Fibroblast of villous mesenchyme (primary cell): ENCODE results near the gene NELFCD. TPM values are rescaled to one million over a fixed set of nuclear protein-coding genes. Genes with fewer than 3 reads are reported as not detected.
A peak's percentile ranks its signal among the peaks of the same experiment; 100 is the strongest.

Source experiments
- DNase-seq: peaks from one replicate; pipeline ENCODE4 v3.0.0-alpha.2; 2010; ENCODE audit warnings: low read depth
- H3K4me3 ChIP-seq: 2 replicates; pipeline ENCODE4 v1.5.1; 2011; ENCODE audit warnings: low read depth, mild to moderate bottlenecking, low read length
- total RNA-seq: library from RNA; depleted of rRNA; stranded (reverse); fragments of >200 nt; gene quantifications from 2 replicates; pipeline ENCODE4 v1.2.3, GENCODE V29; 2012
- TF ChIP-seq, protein P1 (sequence below): IDR thresholded peaks from 2 replicates; pipeline ENCODE4 v1.5.1; 2012; ENCODE audit warnings: low read depth, mild to moderate bottlenecking, low read length; ENCODE audit not compliant: insufficient read depth

NELFCD gene
- total RNA-seq, 1 donor: 38.9 TPM

GRCh38 chr20:59026904-59027740, 46.1 kb downstream of the NELFCD start:
- DNase-seq: no peak
- H3K4me3 ChIP-seq: no peak overlapping the region
- TF ChIP-seq, protein P1, sequence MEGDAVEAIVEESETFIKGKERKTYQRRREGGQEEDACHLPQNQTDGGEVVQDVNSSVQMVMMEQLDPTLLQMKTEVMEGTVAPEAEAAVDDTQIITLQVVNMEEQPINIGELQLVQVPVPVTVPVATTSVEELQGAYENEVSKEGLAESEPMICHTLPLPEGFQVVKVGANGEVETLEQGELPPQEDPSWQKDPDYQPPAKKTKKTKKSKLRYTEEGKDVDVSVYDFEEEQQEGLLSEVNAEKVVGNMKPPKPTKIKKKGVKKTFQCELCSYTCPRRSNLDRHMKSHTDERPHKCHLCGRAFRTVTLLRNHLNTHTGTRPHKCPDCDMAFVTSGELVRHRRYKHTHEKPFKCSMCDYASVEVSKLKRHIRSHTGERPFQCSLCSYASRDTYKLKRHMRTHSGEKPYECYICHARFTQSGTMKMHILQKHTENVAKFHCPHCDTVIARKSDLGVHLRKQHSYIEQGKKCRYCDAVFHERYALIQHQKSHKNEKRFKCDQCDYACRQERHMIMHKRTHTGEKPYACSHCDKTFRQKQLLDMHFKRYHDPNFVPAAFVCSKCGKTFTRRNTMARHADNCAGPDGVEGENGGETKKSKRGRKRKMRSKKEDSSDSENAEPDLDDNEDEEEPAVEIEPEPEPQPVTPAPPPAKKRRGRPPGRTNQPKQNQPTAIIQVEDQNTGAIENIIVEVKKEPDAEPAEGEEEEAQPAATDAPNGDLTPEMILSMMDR: no peak

DNA sequence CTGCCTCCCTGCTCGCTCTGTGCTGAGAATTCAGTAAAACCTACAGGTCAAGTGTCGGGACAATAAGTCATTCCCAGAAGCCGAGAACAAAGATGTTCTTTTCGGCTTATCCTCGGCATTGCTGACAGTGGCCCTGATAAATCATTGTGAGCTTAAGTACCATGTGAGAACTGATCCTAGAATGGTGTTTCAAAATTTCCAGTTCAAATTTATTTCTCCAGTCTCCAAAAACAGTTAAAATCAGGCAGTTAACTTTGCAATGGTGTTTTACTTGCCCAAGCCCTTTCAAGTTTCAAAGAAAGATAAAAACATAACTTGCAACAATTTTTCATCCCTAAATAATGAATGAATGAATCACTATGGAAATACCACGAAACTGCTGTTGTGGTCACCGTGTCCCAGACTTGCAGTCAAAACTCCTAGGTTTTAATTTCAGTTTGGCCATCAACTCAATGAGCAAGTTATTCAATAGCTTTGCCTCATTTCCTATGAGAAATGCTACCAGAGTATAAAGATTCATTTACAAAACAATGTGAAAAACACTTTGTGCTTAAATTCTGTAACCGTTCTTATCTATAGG, 46.8 kb downstream of the NELFCD start:
- TF ChIP-seq, protein P1: no peak
- no peak overlapping the region for H3K4me3 ChIP-seq
- DNase-seq: peak; percentile 47

- peak overlapping the region; percentile 45 for H3K4me3 ChIP-seq
- TF ChIP-seq, protein P1: no peak
- peak; percentile 16 for DNase-seq
These were observed 47.8 kb downstream of the NELFCD start for GRCh38 chr20:59028812-59029211.

DNA sequence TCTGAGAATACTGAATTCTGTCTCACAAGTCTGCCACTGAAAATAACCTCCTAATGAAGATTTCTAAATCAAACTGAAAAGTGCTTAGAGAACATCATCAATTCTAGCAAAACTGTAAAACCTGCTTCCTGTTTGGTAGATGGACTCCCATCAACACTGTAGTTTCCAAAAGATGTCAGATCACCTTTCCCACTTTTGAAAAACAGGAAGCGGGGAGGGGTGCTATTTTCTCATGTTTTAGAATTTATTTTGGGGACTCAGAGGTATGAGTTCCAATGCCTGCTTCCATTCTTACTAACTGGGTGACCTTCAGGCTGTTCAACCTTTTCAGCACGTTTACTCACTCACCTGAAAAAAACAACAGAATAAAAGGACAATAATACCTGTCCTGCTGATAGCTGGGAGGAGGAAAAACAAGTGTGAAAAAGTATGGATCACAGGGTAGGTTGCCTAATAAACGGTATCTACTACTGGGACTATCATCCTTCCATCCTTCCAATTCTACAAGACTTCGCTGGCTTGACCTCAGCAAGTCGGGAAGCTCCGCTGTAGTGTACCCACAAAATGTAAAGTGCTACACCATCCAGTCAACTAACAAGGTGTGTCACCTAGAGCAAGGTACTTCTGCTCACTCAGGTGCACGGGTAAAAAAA, 50.0 kb downstream of the NELFCD start:
- H3K4me3 ChIP-seq: peak overlapping the region; percentile 82
- TF ChIP-seq, protein P1: no peak
- DNase-seq: no peak

DNA sequence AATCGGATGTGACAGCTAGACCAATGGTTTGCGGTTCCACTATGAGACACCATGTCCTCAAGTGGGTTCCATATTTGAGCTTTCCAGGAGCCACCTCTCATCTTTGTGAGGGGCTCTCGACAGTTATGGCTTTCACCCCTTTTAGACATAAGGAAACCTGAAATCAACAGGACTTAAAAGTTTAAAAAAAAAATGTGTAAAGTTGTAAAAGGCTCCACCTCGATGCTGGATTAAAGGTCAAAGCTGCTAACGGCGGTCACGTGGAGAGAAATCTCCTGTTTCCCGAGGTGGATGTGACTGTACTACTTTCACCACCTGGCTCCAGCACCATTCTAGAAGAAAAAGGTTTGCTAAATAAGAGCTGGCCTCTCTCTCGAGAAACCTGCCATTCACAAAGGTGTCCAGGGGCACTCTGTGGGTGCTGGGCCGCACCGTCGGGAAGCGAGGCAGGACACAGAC, 50.5 kb downstream of the NELFCD start:
- peak overlapping the region; percentile 82 for H3K4me3 ChIP-seq
- peak; percentile 11 for DNase-seq
- TF ChIP-seq, protein P1: no peak

DNA sequence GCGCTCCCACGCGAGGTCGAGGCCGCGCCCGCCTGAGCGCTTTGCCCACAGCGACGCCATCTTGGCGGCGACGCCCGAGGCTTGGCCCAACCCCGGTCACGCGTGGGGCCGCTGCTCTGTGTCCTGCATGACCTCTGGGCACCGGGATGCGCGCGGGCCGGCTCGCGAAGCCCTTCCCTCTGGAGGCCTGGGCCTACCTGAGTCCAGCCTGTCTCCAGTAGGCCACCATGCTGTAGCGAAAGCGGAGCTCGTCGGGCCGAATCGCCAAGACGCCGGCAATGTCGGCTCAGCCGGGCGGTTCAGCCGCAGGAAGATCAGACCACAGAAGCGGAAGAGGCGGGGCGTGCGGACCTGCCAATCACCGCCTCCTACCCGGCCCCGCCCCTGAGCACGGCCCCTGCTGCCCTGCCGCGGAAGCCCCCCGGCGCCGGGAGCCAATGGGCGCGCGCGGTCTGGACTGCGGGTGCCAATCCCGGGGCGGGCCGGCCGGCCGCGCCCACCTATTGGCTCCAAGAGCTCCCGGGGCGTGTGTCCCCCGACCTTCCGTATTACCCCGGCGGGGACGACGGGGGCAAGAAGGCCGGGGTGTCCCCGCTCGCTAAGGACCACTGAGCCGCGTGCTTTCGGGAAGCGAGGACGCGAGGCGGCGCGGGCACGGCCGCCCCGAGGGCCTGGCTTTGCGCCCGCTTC, 51.1 kb downstream of the NELFCD start, which contains the start of gene ATP5F1E:
Gene ATP5F1E, minus strand, starts transcription at position 313 of the 690 bp plus-strand sequence. Its CDS starts 84 bp downstream, at position 229.
- TF ChIP-seq, protein P1: no peak
- peak; percentile 95 for DNase-seq
- peak within 1 kb of the TSS; percentile 82 for H3K4me3 ChIP-seq
